Measurements from ENCODE around the gene C16orf46.
A peak's percentile ranks its signal among the peaks of the same experiment; 100 is the strongest.
"Not testable (repeated sequence)": the region's sequence is repeated elsewhere in the genome, so short reads cannot be mapped to it uniquely, and the experiment has no call there.

The C16orf46 gene

DNA sequence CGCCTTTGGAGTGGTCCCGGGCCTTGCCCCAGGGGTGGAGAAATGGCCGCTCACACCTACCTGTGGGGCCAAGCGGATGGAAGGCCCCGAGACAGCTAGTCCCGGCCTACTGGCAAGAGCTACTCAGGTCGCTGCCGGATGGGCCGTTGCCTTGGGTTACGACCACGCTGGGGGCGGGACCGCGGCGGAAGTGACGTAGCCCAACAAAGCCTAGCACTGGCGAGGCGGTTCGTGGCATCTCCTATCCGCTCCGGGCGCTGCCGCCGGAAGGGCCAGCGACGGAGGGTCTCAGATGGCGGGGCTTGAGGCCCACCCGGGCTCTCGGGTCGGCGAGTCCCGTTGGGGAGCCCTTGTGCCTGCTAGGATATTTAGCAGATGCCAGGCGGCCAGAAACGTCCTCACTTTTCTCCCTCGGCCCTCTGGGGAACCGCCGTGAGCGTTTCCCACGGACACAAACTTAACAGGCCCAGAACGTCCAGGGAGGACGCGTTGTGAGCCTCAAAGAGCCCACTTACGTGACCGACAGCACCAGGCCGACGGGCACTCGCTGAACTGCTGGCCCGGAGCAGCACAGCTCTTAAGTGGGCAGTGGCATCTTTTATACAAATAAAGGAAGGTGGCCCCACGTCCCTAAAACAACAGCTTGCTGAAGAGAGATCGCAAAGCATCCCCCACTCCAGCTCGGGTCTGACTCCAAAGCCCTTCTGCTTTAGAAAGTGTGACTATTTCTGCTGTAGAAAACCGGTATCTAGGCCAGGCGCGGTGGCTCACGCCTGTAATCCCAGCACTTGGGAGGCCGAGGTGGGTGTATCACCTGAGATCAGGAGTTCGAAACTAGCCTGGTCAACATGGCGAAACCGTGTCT, at the start of gene C16orf46:
TSS of gene C16orf46 (minus strand) at position 163 of the 865 bp plus-strand sequence. CDS start 13,283 bp downstream, outside the sequence.
- DNase-seq = peak; percentile 83 to 89

DNA sequence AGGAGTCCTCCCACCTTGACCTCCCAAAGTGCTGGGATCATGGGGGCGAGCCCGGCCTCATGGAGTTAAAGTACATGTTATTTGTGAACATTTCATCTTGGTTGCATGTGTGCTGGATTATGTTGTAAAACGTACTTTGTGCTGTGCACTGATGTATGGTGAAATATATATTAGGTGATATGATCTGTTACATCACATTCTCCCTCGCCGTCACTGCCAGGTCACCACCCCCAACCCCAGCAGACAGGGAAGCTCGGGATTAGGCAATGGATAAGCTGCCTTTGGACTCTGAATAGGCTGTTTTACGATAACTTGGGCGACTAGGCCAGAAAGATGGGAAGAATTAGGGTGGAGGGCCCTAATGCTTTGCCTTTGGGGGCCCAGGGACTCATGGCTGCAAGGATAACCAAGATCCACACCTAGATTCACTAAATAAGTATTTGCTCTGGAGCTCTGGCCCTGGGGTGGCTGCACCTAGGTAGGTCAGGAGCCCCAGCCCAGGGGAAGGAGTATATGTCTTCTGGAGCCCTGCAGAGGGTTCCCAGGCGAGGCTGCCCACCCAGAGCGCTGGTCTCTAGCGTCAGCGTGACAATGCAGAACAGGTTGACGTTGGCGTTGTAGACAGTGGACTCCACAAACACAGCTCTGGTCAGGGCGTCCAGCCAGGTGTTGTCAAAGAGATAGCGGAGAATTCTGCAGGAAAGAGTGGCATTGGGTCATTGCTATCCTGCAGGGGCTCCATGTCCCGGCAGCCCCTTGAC, 46.2 kb upstream of the C16orf46 start:
- DNase-seq = no peak

DNA sequence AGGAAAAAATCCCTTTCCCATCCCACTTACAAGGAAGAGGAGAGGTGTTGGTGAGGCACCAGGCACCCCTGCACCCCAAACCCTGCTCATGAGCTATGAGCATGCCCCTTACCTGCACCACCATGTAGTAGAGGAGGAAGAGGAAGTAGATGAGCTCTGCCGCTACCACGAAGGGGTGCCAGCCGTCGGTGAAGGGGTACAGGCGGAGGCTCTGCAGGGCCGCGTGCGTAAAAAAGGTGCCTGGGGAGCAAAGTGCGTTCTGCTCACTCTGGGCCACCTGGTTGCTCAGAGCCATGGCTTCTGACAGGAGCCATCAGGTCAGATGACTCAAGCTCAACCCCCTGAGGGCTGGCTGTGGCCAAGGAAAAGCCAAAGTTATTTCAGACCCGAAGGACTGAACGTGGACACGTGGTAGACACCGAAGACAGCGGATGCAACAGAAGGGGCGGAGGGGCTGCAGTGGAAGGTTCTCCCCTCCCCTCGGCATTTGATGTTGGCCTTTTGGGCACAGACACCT, 44.5 kb upstream of the C16orf46 start:
- no peak for DNase-seq

DNA sequence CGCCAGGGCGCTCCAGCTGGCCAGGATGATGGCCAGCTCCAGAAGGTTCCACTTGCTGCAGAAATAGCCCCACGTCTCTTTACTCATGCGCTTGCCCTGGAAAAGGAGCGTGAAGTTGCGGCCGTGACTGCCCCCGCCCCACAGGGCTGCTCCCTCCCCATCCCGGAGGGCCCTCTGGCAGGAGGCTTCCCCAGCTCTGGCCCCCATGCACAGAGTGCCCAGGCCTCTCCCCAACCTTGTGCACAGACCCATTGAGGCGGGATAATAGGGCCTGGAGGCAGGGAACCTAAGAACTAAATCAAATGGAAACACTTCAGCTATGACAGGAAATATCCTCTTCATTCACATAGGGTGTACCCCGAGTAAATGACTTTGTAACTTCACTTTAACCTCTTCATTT, 40.4 kb upstream of the C16orf46 start:
- DNase-seq = no peak

- DNase-seq = no peak
These were observed 39.2 kb upstream of the C16orf46 start for GRCh38 chr16:81116285-81116684.

DNA sequence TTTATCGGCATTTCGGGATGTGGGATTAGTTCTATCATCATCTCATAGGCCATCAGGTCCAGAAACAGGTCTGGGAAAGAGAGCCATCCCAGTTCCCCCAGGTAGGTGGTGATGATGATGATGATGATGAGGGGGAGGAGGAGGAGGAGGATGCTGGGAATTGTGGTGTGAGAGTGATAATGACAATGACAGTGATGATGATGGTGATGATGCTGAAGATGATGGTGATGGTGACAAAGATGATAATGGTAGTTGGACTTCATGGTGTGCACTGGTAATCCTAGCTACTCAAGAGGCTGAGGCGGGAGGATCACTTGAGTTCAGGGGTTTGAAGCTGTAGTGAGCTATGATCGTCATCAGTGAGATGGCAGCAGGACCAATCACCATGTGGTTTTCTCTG, 35.4 kb upstream of the C16orf46 start:
- no peak for DNase-seq

DNA sequence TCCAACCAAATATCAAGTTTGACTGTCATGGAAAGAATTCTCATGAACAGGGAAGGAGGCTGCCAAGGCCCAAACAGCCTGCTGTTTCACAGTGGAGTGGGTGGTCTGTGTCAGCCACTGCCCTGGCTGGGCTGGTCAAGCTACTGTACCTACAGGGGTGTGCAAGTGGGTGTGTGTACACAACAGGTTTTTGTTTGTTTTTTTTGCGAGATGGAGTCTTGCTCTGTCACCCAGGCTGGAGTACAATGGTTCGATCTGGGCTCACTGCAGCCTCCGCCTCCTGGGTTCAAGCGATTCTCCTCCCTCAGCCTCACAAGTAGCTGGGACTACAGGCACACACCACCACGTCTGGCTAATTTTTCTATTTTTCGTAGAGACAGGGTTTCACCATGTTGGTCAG, 32.2 kb upstream of the C16orf46 start:
- not testable (repeated sequence) for DNase-seq

- no peak for DNase-seq
These were observed 30.5 kb upstream of the C16orf46 start for GRCh38 chr16:81107511-81107910.

GRCh38 chr16:81106826-81107503, 29.9 kb upstream of the C16orf46 start:
- no peak for DNase-seq

DNA sequence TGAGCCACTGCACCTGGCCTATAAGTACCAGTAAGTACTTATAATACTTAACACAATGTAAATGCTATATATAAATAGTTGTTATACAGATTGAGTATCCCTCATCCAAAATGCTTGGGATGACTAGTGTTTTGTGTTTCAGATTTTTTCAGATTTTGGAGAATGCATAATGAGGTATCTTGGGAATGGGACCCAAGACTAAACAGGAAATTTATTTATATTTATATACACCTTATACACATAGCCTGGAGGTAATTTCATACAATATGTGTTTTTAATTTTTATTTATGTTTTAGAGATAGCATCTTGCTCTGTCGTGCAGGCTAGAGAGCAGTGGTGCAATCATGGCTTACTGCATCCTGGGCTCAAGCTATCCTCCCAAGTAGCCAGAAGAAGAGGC, 28.9 kb upstream of the C16orf46 start:
- DNase-seq = no peak

- DNase-seq = no peak
These were observed 24.7 kb upstream of the C16orf46 start for GRCh38 chr16:81101702-81102101.

GRCh38 chr16:81099958-81100357, 22.9 kb upstream of the C16orf46 start:
- no peak for DNase-seq

DNA sequence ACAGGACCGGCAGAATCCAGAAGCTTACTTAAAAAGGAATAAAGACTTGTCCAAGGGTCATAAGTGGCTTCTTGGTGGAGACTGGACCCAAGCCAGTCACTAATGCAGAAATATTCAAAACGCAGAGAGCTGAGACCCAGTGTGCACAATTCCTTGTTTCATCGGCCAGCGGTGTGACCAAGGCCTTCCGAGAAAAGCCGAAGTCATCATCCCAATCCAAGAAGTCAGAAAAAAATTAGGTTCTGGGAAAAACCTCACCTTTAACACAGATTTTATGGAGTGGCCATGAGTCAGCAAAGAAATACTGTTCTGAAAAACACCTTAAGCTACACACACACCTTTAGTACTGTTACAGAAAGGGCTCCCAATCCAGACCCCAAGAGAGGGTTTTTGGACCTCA, 20.2 kb upstream of the C16orf46 start:
- DNase-seq = no peak

GRCh38 chr16:81096715-81097208, 19.7 kb upstream of the C16orf46 start:
- DNase-seq = no peak

DNA sequence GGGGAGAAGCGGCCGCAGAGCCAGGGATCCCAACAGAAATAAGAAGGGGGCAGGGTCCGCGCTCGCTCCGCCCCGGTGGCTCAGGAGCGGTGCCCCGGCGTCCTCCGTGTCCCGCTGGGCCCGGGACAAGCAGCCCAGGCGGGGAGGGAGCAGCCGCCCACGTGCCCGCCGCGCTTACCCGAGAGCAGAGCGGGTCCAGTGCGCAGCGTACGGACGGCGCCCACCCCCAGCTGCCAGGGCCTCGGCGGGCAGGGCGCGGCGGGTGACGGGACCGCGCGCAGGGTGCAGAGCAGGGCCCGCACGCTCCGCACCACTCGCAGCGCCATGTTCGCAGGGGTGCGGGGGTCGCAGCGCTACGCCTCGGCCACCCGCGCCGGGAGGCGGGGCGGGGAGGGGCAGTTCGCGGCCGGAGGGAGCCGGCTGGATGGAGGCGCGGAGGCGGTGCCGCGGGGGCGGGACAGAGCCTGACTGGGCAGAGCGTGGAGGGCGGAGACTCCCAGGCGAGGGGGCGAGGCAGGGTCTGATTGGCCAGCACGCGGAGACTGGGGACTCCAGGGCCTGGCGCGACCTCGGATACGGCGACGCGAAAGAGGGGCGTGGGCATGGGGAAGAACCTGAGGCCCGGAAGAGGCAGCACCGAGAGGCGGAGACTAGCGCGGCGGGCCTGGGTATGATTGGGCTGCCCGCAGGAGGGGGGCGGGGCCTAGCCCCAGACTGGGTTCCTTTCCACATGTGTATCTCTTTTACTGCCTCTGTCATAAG, 19.1 kb upstream of the C16orf46 start, which contains the start of gene GCSH:
TSS of gene GCSH (minus strand) at position 443 of the 762 bp plus-strand sequence. CDS start at position 326, 117 bp downstream.
- peak; percentile 94 to 97 for DNase-seq

DNA sequence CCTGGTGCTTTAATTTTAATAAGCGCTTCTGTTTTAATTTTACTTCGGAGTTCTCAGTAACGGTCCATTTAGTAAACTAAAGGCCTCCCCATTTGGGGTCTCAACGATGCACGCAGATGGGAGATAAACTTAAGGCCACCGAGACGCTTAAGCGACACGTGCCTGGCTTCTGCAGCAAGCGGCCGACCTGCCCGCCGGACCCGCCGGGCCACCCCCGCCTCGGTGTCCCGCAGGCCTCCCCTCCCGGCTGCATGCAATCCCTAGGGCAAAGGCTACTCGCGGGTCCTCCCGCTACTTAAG, 18.6 kb upstream of the C16orf46 start:
- DNase-seq = no peak

GRCh38 chr16:81094771-81095251, 17.8 kb upstream of the C16orf46 start:
- no peak for DNase-seq

DNA sequence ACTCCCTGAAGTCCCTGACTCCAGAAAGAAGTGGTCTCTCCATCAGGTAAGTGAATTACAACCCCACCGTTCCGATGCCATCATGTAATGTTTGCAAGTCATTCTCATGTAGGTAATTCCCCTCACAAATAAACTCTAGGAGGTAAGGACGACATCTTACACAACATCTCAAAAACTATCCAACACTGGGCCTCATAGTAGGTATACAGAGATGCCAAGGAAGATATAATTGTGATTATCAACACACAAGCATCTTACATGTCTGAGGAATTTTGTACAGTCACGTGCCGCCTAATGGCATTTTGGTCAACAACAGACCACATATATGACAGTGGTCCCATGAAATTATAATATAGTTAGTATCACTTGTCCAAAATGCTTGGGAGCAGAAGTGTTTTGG, 11.8 kb upstream of the C16orf46 start:
- DNase-seq = no peak

DNA sequence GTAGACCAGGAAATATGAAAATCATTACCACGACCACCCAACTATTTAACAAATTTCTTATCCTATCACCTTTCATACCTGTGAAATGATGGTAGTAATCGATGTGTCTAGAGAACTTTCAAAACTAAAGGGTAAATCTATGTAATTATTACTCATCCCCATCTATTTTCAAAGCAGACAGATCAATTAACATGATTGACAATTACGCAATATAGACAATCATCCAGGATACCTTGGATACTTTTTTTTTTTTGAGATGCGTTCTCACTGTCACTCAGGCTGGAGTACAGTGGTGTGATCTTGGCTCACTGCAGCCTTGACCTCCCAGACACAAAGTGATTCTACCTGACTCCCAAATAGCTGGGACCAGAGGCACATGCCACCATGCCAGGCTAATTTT, 4.0 kb upstream of the C16orf46 start:
- no peak for DNase-seq

GRCh38 chr16:81080233-81080632, 3.2 kb upstream of the C16orf46 start:
- no peak for DNase-seq

- peak; percentile 83 to 89 for DNase-seq
These were observed 417 bp downstream of the C16orf46 start for GRCh38 chr16:81076566-81077075.

All from AML-193 (cell line).